Renal pelvis (tissue), 4 donors: ENCODE results near the gene EIF4G3. TPM values are rescaled to one million over a fixed set of nuclear protein-coding genes. Genes with fewer than 3 reads are reported as not detected.

Experiments used
- DNase-seq: peaks from one replicate; pipeline ENCODE4 v3.0.0-alpha.2; 2013
- polyA plus RNA-seq, 3 donors: library from polyadenylated mRNA; unstranded; fragments of 120-200 nt; gene quantifications; one replicate each; pipeline ENCODE4 v1.2.1, GENCODE V29; 2013; ENCODE audit not compliant: insufficient read length in 3 of 3

EIF4G3 gene
- polyA plus RNA-seq, 3 donors: 65.2 to 72.5 (median 71.5) TPM

DNA sequence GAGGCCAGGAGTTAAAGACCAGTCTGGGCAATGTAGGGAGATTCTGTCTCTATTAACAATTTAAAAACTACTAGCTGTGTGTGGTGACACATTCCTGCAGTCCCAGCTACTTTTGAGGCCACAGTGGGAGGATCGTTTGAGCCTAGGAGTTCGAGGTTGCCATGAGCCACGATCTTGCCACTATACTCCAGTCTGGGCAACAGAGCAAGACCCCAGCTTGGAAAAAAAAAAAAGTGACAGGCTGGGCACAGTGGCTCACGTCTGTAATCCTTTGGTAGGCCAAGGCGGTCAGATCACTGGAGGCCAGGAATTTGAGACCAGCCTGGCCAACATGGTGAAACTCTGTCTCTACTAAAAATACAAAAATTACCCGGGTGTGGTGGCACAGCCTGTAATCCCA is 416.4 kb downstream of the EIF4G3 start:
- DNase-seq: no peak

Other genes starting within 250 kb of the EIF4G3 start
- 10 to 100 TPM; 42.0 to 51.7 (median 46.9) TPM for gene ECE1, start 113.6 kb upstream of the EIF4G3 start, polyA plus RNA-seq